Right renal pelvis (tissue), 4 donors: Measurements from ENCODE around the gene SLC16A4. TPM values are rescaled to one million over a fixed set of nuclear protein-coding genes. Genes with fewer than 3 reads are reported as not detected.

Experiments
- DNase-seq, 4 donors: peaks; one replicate each; pipeline ENCODE4 v3.0.0-alpha.2; 2013; ENCODE audit warnings: low read depth in 4 of 4, low spot score in 3 of 4, missing footprints in 1 of 4
- polyA plus RNA-seq, 4 donors: library from polyadenylated mRNA; unstranded; fragments of 120-200 nt; gene quantifications; one replicate each; pipeline ENCODE4 v1.2.1, GENCODE V29; 2013; ENCODE audit not compliant: insufficient read length in 4 of 4

Gene SLC16A4
- polyA plus RNA-seq, 4 donors, result 81.0 to 119 (median 82.7) TPM

GRCh38 chr1:110370827-110371226 lies 20.0 kb downstream of the SLC16A4 start:
- DNase-seq, result no peak

- DNase-seq, result no peak
Observed at GRCh38 chr1:110364221-110364620, 26.6 kb downstream of the SLC16A4 start.

DNA sequence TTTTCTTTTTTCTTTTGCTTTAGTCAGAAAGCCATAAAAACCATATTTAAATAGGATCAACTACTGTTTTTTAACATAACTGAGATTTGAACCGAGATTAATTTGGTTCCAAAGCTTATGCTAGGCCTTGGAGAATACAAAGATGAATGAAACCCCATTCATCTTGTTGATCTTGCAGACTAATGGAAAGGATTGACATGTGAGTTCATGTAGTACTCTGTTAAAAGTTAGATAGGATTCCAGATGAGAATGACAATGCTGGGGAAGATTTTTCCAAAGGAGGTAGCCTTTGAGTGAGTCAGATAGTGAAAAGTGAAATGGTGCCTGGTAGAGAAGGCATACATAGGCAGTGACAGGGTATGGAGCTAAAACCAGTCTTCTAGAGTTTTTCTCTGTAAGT lies 29.0 kb downstream of the SLC16A4 start:
- DNase-seq, result no peak

DNA sequence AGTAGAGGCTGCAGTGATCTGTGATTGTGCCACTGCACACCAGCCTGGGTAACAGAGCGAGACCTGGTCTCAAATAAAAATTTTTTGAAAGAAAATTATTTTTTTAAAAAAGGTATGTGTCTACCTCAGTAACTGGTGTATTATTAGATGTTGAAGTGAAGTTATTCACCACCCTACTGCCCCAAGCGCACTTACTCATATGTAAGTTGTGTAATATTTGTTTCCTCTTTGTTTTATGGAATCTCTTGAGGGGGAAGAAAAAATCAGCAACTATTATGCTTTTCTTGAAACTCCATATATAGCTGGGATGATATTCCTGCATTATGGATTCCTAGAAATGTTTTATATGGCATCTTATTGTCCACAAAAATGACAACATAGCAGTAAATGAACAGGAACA lies 30.4 kb downstream of the SLC16A4 start:
- no peak for DNase-seq

DNA sequence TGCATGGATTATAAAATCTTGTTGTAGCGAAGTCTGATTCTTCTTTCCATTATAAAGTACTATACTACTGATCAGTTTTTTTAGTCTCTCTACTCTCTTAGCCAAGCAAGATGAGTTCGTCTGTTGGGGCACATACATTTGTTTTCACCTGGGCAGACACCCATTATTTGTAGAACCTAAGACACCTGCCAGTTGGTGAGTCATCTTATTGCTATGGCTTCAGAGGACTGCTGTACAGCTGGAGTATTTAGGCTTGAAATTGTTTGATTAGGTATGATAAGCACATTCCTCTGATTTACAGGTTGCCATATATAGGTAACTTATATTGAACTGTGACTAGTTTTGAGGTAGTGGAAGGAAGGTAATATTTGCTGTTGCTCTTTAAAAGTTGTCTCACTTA lies 34.4 kb downstream of the SLC16A4 start:
- DNase-seq, result no peak

GRCh38 chr1:110355321-110355720 lies 35.5 kb downstream of the SLC16A4 start:
- no peak for DNase-seq

- no peak for DNase-seq
Observed at GRCh38 chr1:110350360-110350759, 40.5 kb downstream of the SLC16A4 start.

GRCh38 chr1:110348771-110349170 lies 42.1 kb downstream of the SLC16A4 start:
- no peak for DNase-seq

- no peak for DNase-seq
Observed at GRCh38 chr1:110348050-110348449, 42.8 kb downstream of the SLC16A4 start.

DNA sequence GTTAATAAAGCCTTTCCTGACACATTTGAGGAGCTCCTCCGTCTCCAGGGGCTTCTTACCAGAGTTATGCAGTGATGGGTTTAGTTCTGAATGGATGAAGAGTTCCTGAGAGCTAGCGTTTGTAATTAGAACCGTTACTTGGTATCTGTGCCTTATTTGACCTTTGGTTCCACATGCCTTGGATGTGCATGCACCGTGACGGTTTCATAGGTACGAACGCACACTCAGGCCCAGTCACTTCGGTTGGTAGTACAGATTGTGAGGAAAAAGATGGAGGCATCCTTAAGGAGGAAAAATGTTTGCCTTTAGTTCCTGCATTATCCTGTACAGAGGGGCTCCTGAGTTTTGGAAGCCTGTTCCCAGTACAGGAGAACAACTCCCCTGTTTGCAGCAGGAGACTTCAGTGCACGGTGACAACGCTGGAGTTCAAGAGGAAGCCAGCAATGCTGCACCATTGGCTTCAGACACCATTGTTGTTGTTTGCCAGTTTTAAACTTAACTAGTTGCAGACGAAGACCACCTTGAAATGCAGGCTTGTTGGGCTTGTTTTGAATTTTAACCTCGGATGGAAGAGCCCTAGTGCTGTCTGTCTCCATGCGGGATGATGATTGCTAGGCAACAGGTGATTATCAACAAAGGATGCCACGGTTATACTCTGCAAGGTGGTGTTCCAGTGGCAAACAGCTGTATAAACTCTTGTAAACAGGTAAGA lies 43.5 kb downstream of the SLC16A4 start:
- no peak for DNase-seq

GRCh38 chr1:110346690-110347089 lies 44.1 kb downstream of the SLC16A4 start:
- DNase-seq, result no peak

DNA sequence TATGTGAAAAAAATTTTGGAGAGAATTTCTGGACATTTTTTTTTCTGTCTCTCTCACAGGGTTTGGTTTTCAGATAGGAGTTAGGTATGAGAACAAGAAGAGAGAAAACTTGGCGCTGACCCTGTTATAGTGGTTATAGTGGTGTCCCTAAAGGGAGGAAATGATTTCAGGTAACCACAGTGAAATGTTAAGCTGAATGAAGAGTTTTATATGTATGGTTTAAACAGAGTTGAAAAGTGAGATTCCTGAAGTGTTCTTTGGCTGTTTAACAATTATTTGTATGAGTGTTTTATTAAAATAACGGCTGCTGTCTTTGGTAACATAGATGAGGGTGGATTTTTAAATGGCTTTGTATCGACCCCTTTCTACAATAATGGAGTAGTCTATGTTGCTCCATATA lies 45.3 kb downstream of the SLC16A4 start:
- DNase-seq, result no peak

DNA sequence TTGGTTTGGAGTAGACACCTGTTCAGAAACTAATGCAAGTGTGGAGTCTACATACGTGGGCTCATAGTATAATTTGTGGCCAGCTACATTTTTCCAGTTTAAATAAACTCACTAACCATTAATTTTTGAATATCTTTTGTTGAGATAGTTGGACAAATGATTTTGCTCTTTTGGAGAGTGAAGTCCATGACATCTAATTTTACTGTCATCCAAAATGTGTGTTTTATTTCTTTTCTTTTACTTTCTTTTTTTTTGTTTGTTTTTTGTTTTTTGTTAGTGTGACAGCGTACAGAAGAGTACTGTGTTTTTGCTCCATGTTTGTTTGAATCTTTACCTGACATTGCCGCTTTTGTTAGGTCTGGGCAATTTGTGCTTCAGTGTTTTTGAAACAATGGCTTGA lies 46.7 kb downstream of the SLC16A4 start:
- DNase-seq, result no peak

DNA sequence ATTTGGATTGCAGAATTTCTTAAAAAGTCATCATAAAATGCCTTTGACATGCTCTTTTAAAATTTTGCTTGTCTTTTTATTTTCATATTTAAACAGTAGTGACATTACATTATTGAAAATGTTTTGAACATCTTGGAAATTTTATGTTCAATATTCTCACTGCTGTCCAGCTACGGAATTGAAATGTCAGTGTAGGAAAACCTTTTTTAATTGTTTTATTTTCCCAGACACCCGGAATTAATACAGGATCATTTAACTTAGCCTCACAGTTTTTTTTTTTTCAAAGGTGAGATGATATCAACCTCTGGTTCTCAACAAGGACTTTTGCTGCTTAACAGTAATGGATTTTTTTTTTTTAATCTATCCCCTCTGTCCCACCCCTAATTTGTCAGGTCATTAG lies 47.6 kb downstream of the SLC16A4 start:
- no peak for DNase-seq

- DNase-seq, result no peak
Observed at GRCh38 chr1:110341872-110342331, 48.9 kb downstream of the SLC16A4 start.

DNA sequence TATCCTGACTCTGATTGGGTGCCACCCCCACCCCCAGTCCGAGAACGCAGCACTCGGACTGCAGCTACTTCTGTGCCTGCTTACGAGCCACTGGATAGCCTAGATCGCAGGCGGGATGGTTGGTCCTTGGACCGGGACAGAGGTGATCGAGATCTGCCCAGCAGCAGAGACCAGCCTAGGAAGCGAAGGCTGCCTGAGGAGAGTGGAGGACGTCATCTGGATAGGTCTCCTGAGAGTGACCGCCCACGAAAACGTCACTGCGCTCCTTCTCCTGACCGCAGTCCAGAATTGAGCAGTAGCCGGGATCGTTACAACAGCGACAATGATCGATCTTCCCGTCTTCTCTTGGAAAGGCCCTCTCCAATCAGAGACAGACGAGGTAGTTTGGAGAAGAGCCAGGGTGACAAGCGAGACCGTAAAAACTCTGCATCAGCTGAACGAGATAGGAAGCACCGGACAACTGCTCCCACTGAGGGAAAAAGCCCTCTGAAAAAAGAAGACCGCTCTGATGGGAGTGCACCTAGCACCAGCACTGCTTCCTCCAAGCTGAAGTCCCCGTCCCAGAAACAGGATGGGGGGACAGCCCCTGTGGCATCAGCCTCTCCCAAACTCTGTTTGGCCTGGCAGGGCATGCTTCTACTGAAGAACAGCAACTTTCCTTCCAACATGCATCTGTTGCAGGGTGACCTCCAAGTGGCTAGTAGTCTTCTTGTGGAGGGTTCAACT lies 49.5 kb downstream of the SLC16A4 start:
- DNase-seq, result no peak

DNA sequence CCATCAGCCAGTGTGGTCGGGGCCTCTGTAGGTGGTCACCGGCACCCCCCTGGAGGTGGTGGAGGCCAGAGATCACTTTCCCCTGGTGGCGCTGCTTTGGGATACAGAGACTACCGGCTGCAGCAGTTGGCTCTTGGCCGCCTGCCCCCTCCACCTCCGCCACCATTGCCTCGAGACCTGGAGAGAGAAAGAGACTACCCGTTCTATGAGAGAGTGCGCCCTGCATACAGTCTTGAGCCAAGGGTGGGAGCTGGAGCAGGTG lies 50.7 kb downstream of the SLC16A4 start:
- no peak for DNase-seq

DNA sequence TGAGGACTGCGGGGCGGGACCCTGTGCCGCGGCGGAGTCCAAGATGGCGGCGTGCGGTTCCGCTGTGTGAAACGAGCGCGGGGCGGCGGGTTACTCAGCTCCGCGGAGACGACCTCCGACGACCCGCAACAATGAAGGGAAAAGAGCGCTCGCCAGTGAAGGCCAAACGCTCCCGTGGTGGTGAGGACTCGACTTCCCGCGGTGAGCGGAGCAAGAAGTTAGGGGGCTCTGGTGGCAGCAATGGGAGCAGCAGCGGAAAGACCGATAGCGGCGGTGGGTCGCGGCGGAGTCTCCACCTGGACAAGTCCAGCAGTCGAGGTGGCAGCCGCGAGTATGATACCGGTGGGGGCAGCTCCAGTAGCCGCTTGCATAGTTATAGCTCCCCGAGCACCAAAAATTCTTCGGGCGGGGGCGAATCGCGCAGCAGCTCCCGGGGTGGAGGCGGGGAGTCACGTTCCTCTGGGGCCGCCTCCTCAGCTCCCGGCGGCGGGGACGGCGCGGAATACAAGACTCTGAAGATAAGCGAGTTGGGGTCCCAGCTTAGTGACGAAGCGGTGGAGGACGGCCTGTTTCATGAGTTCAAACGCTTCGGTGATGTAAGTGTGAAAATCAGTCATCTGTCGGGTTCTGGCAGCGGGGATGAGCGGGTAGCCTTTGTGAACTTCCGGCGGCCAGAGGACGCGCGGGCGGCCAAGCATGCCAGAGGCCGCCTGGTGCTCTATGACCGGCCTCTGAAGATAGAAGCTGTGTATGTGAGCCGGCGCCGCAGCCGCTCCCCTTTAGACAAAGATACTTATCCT lies 51.2 kb downstream of the SLC16A4 start:
- peak in 2 of 4 donors; percentile 30 to 31 for DNase-seq

DNA sequence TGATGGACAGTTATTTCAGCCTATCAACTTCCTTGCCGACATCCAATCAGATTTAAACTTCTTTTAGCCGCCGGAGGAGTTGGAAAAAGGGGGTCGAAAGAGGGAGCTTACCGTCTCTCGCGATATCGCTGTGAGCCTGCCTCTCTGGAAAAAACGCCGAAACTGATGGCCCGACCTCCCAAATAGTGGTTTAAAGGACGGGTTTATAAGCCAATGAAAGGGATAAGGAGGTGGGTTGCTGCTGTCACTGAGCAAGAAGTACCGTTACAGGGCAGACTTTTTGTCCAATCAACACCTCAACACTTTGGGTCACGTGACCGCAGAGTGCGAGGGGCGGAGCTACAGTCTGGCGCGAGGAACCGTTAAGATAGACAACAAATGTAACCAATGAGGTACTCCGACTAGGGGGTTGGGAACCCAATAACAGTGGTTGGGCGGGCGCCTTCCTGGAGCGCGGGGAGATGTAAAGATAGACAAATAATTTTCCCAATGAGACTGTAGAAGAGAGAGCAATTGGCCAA lies 51.9 kb downstream of the SLC16A4 start, which contains the start of gene RBM15:
Gene RBM15, plus strand, starts transcription at position 492 of the 521 bp plus-strand sequence. Its CDS starts 29 bp downstream, at position 521.
- DNase-seq, result peak; percentile 100

DNA sequence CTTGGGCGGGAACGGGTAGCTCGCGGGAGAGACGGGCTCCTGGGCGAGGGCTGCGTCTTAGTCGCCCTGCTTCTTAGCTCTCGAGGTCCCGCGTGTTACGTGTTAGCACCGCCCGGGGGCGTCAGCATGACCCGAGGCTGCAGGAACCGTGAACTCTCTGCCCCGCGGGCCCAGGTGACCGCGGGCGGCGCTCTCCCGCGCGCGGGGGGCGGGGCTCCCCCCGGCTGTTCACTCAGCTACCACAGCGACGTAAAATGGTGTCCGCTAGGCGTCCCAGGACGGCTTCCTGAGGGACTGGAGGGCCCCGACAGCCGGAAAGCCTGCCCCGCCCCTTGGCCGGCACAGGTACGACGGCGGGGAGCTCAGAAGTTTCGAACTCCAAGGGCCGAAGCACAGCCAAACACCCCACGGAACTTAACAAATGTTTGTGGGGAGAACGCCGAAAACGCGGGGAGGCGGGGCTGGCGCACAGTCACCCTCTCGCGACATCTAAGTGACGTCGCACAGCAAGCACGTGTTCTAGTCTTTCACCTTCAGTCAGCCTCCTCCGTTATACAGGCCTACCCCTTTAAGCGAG lies 52.4 kb downstream of the SLC16A4 start:
- DNase-seq, result peak in 2 of 4 donors; percentile 76 to 90
